Measurements from ENCODE around the gene ADGRV1.
A peak's percentile ranks its signal among the peaks of the same experiment; 100 is the strongest.

ADGRV1 gene

GRCh38 chr5:90558344-90559192, at the start of gene ADGRV1:
Gene ADGRV1, plus strand, starts transcription at chr5:90558797. Its CDS starts 99 bp downstream, at chr5:90558896.
- DNase-seq (ENCODE audit: low read depth in 2 of 2) = no peak

- DNase-seq (ENCODE audit: low read depth in 2 of 2) = no peak
Observed at GRCh38 chr5:90510438-90510837, 48.2 kb upstream of the ADGRV1 start.

- no peak for DNase-seq (ENCODE audit: low read depth in 2 of 2)
Observed at GRCh38 chr5:90514520-90514919, 44.1 kb upstream of the ADGRV1 start.

- no peak for DNase-seq (ENCODE audit: low read depth in 2 of 2)
Observed at GRCh38 chr5:90518661-90519060, 39.9 kb upstream of the ADGRV1 start.

- no peak for DNase-seq (ENCODE audit: low read depth in 2 of 2)
Observed at GRCh38 chr5:90519081-90519480, 39.5 kb upstream of the ADGRV1 start.

GRCh38 chr5:90528601-90529193, 29.9 kb upstream of the ADGRV1 start:
- DNase-seq (ENCODE audit: low read depth in 2 of 2) = peak; percentile 1 to 3

GRCh38 chr5:90529194-90529938, 29.2 kb upstream of the ADGRV1 start, which contains the start of gene LYSMD3:
Gene LYSMD3, minus strand, starts transcription at chr5:90529584. Its CDS starts 4,295 bp downstream, at chr5:90525289.
- peak; percentile 95 to 96 for DNase-seq (ENCODE audit: low read depth in 2 of 2)

- peak; percentile 24 to 51 for DNase-seq (ENCODE audit: low read depth in 2 of 2)
Observed at GRCh38 chr5:90529939-90530677, 28.5 kb upstream of the ADGRV1 start.

GRCh38 chr5:90530736-90531487, 27.7 kb upstream of the ADGRV1 start:
- DNase-seq (ENCODE audit: low read depth in 2 of 2) = no peak

GRCh38 chr5:90533794-90534193, 24.8 kb upstream of the ADGRV1 start:
- no peak for DNase-seq (ENCODE audit: low read depth in 2 of 2)

- DNase-seq (ENCODE audit: low read depth in 2 of 2) = no peak
Observed at GRCh38 chr5:90534922-90535321, 23.7 kb upstream of the ADGRV1 start.

GRCh38 chr5:90542827-90543519, 15.6 kb upstream of the ADGRV1 start:
- DNase-seq (ENCODE audit: low read depth in 2 of 2) = no peak

- no peak for DNase-seq (ENCODE audit: low read depth in 2 of 2)
Observed at GRCh38 chr5:90545511-90545910, 13.1 kb upstream of the ADGRV1 start.

- DNase-seq (ENCODE audit: low read depth in 2 of 2) = no peak
Observed at GRCh38 chr5:90546216-90546837, 12.3 kb upstream of the ADGRV1 start.

- DNase-seq (ENCODE audit: low read depth in 2 of 2) = no peak
Observed at GRCh38 chr5:90547072-90547536, 11.5 kb upstream of the ADGRV1 start.

- DNase-seq (ENCODE audit: low read depth in 2 of 2) = no peak
Observed at GRCh38 chr5:90548069-90548593, 10.5 kb upstream of the ADGRV1 start.

- DNase-seq (ENCODE audit: low read depth in 2 of 2) = no peak
Observed at GRCh38 chr5:90549223-90549622, 9.4 kb upstream of the ADGRV1 start.

- DNase-seq (ENCODE audit: low read depth in 2 of 2) = no peak
Observed at GRCh38 chr5:90549729-90550275, 8.8 kb upstream of the ADGRV1 start.

- no peak for DNase-seq (ENCODE audit: low read depth in 2 of 2)
Observed at GRCh38 chr5:90550963-90551362, 7.6 kb upstream of the ADGRV1 start.

Measured in activated CD8-positive, alpha-beta memory T cell treated with anti-CD3 and anti-CD28 coated beads for 4 hours (primary cell).